ENCODE results near the gene THRB.

GRCh38 chr3:24202071-24202470 lies 292.6 kb downstream of the THRB start:
- TF ChIP-seq, protein P1, sequence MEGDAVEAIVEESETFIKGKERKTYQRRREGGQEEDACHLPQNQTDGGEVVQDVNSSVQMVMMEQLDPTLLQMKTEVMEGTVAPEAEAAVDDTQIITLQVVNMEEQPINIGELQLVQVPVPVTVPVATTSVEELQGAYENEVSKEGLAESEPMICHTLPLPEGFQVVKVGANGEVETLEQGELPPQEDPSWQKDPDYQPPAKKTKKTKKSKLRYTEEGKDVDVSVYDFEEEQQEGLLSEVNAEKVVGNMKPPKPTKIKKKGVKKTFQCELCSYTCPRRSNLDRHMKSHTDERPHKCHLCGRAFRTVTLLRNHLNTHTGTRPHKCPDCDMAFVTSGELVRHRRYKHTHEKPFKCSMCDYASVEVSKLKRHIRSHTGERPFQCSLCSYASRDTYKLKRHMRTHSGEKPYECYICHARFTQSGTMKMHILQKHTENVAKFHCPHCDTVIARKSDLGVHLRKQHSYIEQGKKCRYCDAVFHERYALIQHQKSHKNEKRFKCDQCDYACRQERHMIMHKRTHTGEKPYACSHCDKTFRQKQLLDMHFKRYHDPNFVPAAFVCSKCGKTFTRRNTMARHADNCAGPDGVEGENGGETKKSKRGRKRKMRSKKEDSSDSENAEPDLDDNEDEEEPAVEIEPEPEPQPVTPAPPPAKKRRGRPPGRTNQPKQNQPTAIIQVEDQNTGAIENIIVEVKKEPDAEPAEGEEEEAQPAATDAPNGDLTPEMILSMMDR (IDR thresholded peaks at IDR 0.05), result no peak
- TF ChIP-seq POLR2A (IDR thresholded peaks at IDR 0.05), result no peak
